Naive thymus-derived CD4-positive, alpha-beta T cell (primary cell): Measurements from ENCODE around the gene ASIC2. TPM values are rescaled to one million over a fixed set of nuclear protein-coding genes. Genes with fewer than 3 reads are reported as not detected.

Experiments used
- ATAC-seq: fragments of 150-1000 bp; cut with Tn5 transposase; 2 replicates; pipeline ENCODE4 v1.10.0; 2021; ENCODE audit warnings: mild to moderate bottlenecking, moderate library complexity
- CTCF ChIA-PET: fragments of 350-600 bp; sonication (Branson Sonifier 250); formaldehyde crosslinking; loops from one replicate; lab custom pipeline; 2021; ENCODE audit warnings: antibody characterized with exemption; lab: Charles Lee
- POLR2A ChIA-PET: fragments of 350-600 bp; sonication (Branson Sonifier 250); formaldehyde crosslinking; loops from one replicate; lab custom pipeline; 2021; ENCODE audit warnings: antibody characterized with exemption, inconsistent platforms; lab: Charles Lee
- DNase-seq, 9 donors: peaks; one replicate each; pipeline versions ENCODE4 v3.0.0 to v3.0.0-alpha.2; 2020 to 2022; ENCODE audit warnings: mixed read lengths in 1 of 9
- H3K27ac ChIP-seq: one replicate; pipeline ENCODE4 v1.7.0; 2013; ENCODE audit warnings: mild to moderate bottlenecking, low read depth, low read length, moderate library complexity
- H3K27me3 ChIP-seq, 2 donors: one replicate each; pipeline ENCODE4 v1.7.0; 2013; ENCODE audit warnings: low read length in 2 of 2, mild to moderate bottlenecking in 2 of 2, moderate library complexity in 2 of 2; ENCODE audit not compliant: control insufficient read depth in 2 of 2, insufficient read depth in 2 of 2
- H3K36me3 ChIP-seq, 3 experiments: 1 replicate in 2 of 3; 2 replicates in 1 of 3; pipeline ENCODE4 v1.7.0; 2013; ENCODE audit warnings: low read length in 3 of 3, mild to moderate bottlenecking in 3 of 3, moderate library complexity in 1 of 3; ENCODE audit not compliant: insufficient read depth in 3 of 3, control insufficient read depth in 2 of 3
- H3K4me1 ChIP-seq, 2 donors: one replicate each; pipeline ENCODE4 v1.7.0; 2013; ENCODE audit warnings: low read length in 2 of 2, mild to moderate bottlenecking in 2 of 2, moderate library complexity in 1 of 2; ENCODE audit not compliant: control insufficient read depth in 2 of 2, insufficient read depth in 2 of 2
- H3K4me3 ChIP-seq: 2 replicates; pipeline ENCODE4 v1.7.0; 2013; ENCODE audit warnings: mild to moderate bottlenecking, low read length
- H3K9me3 ChIP-seq, 3 experiments: 1 replicate in 2 of 3; 2 replicates in 1 of 3; pipeline ENCODE4 v1.7.0; 2013; ENCODE audit warnings: low read length in 3 of 3; ENCODE audit not compliant: control insufficient read depth in 2 of 3
- H3K27ac Mint-ChIP-seq, 9 donors: one replicate each; pipeline ENCODE4 v1.8.0; 2020 to 2022; ENCODE audit warnings: mixed read lengths in 9 of 9, mild to moderate bottlenecking in 8 of 9, moderate library complexity in 5 of 9, inconsistent platforms in 2 of 9
- H3K27me3 Mint-ChIP-seq, 5 donors: one replicate each; pipeline ENCODE4 v1.8.0; 2021 to 2022; ENCODE audit warnings: mixed read lengths in 5 of 5, mild to moderate bottlenecking in 1 of 5
- H3K36me3 Mint-ChIP-seq, 5 donors: one replicate each; pipeline ENCODE4 v1.8.0; 2020 to 2022; ENCODE audit warnings: mixed read lengths in 5 of 5, mild to moderate bottlenecking in 3 of 5, inconsistent platforms in 1 of 5
- H3K4me1 Mint-ChIP-seq, 7 donors: one replicate each; pipeline ENCODE4 v1.8.0; 2020 to 2022; ENCODE audit warnings: mixed read lengths in 7 of 7, mild to moderate bottlenecking in 3 of 7, inconsistent platforms in 1 of 7
- H3K4me3 Mint-ChIP-seq, 10 donors: one replicate each; pipeline ENCODE4 v1.8.0; 2020 to 2022; ENCODE audit warnings: mild to moderate bottlenecking in 10 of 10, mixed read lengths in 10 of 10, moderate library complexity in 6 of 10, inconsistent platforms in 2 of 10
- H3K9me3 Mint-ChIP-seq, 11 donors: one replicate each; pipeline ENCODE4 v1.8.0; 2020 to 2022; ENCODE audit warnings: mixed read lengths in 11 of 11, mild to moderate bottlenecking in 4 of 11, inconsistent platforms in 1 of 11, moderate library complexity in 1 of 11
- intact Hi-C, 2 donors: fragments of 100-400 bp; cut with micrococcal nuclease; formaldehyde crosslinking; loops; one replicate each; pipeline ENCODE4 v1.15.1; 2023
- polyA plus RNA-seq, 2 donors: library from polyadenylated mRNA; unstranded; fragments of 300-500 nt; fragmentation: Illumina TruSeq; gene quantifications; one replicate each; pipeline ENCODE4 v1.2.3, GENCODE V29; 2021
- total RNA-seq, 6 experiments: library from RNA in 5 of 6; stranded (reverse) in 5 of 6; gene quantifications; 1 replicate in 5 of 6; 2 replicates in 1 of 6; pipeline ENCODE4 v1.2.3 and lab custom pipeline; 2021 to 2026

The ASIC2 gene
- total and polyA plus RNA-seq, 7 experiments from 2014 or later = not detected

DNA sequence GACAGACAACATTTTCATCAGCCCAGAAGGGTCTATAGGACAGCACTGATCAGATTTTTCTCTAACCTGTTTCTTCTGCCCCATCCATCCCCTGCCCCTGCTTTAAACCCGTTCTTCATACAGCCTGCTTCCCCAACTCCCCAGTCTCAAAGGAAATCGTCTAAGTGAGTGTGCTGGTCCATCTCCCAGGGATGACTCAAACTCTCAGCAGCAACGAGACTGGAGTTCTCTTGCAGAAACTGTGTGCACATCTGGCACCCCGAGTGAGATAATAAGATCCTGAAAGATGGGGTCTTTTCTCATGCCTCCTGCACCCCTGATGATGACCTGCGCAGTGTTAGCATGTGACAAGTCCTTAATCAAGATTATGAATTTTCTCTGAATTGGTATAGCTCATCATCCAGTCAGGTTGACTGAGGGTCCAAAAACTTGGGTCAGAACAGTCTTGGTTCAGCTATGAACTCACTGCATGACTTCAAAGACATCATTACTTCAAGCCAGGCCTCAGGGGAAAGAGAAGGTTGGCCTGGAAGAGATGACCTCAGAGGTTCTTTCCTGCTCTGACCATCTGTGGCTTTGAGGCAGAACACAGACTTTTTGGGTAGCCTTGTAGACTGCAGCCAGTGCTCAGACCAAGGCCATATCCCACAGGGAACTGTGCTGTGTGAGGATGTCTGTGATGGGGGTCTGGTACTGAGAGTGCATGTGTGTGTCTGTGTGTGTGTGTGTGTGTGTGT is 183.6 kb downstream of the ASIC2 start:
- Histone ChIP-seq H3K36me3 (no peaks in the 10 kb centered on the region), H3K4me1 (no peaks in the 10 kb centered on the region), H3K4me3 (no peak overlapping the region), H3K27ac (no peak overlapping the region), H3K27me3 (no peaks in the 10 kb centered on the region), H3K9me3 (no peaks in the 10 kb centered on the region)
- POLR2A ChIA-PET = no interaction called here
- CTCF ChIA-PET = no interaction called here
- DNase-seq (no peak), ATAC-seq (no peak)
- Mint-ChIP-seq H3K27me3 (peaks cover 0 to 45% (median 33%) of the 10 kb centered on the region in 5 donors), H3K36me3 (no peaks in the 10 kb centered on the region), H3K27ac (no peak overlapping the region), H3K9me3 (peaks cover 0 to 16% (median 3%) of the 10 kb centered on the region in 11 donors), H3K4me3 (no peak overlapping the region), H3K4me1 (no peaks in the 10 kb centered on the region)
- intact Hi-C loops = no loop called here

DNA sequence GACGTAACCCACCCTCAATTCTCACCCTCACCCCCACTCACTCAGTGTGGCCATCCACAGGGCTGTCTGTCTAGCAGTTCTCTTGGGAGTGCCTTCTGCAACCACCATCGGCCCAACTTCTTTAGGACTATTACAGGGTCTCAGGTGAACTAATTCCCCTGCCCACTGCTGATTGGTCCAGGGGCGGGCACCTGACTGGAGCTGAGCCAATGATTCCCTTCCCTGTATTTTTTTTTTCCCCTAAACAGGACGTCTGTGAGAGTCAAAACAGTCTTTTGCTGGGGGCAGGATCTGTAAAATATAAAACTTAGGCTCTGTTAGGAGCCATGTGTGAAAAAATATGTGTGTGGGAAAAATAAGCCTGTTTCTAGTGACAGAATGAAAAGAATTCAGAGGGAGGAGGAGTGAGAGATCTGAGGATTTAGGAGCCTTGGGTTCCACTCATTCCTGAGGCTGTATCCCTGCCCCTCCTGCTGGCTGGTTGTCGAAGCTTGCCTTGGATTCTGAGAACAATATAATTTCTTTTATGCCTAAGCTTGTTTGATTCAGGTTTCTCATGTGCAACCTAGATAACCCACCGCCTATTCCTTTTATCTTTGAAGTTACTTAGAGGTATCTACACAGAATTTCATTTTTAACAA is 186.4 kb downstream of the ASIC2 start:
- Histone ChIP-seq H3K9me3 (no peaks in the 10 kb centered on the region), H3K36me3 (no peaks in the 10 kb centered on the region), H3K27me3 (no peaks in the 10 kb centered on the region), H3K27ac (no peak overlapping the region), H3K4me1 (no peaks in the 10 kb centered on the region), H3K4me3 (no peak overlapping the region)
- ChIA-PET POLR2A (no interaction called here), CTCF (no interaction called here)
- ATAC-seq (no peak), DNase-seq (no peak)
- Mint-ChIP-seq H3K9me3 (peaks cover 0 to 16% (median 3%) of the 10 kb centered on the region in 11 donors), H3K4me3 (no peak overlapping the region), H3K36me3 (no peaks in the 10 kb centered on the region), H3K27me3 (peaks cover 0 to 27% (median 17%) of the 10 kb centered on the region in 5 donors), H3K4me1 (no peaks in the 10 kb centered on the region), H3K27ac (no peak overlapping the region)
- intact Hi-C loops = no loop called here

DNA sequence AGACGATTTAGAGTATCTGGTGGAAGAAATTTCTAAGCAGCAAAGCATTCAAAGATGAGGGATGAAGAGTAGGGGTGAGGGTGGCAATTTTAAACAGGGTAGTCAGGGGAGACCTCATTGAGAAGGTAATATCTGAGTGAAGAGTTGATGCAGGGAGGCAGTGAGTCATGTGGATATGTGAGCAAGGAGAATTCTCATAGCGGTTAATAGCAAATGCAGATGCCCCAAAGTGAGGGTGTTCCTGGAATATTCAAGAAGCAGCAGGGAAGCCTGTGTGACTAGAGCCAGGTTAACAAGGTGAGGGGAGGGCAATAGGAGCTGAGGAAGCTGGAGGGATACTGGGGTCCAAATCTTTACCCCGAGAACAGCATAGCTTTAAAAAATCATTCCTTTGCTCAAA is 187.2 kb downstream of the ASIC2 start:
- no peak for DNase-seq

DNA sequence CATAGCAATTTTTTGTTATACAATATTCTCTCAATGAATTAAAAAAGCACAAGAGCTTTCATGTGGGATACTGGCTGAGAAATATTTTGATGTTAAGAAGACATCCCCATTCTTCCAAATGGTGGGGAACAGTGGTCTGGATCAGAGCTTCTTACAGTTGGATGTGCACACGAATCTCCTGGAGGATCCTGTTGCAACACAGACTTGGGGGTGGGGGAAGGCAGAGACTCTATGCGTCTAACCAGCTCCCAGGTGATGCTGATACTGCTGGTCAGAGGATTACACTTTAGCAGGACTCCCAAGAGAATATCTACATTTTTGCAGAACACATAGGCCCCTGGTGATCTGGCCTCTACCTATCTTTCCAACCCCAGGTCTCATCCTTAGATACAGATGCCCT is 193.2 kb downstream of the ASIC2 start:
- ChIA-PET CTCF (no interaction called here), POLR2A (no interaction called here)
- no peak overlapping the region for H3K4me3 Mint-ChIP-seq
- H3K27ac ChIP-seq = no peak overlapping the region
- H3K36me3 ChIP-seq = no peaks in the 10 kb centered on the region
- H3K9me3 ChIP-seq = no peaks in the 10 kb centered on the region
- peaks cover 0 to 5% (median 0%) of the 10 kb centered on the region in 11 donors for H3K9me3 Mint-ChIP-seq
- intact Hi-C loops = no loop called here
- no peaks in the 10 kb centered on the region for H3K27me3 ChIP-seq
- H3K4me1 Mint-ChIP-seq = peaks cover 0 to 2% (median 0%) of the 10 kb centered on the region in 7 donors
- no peak overlapping the region for H3K4me3 ChIP-seq
- ATAC-seq (no peak), DNase-seq (no peak)
- H3K36me3 Mint-ChIP-seq = no peaks in the 10 kb centered on the region
- no peak overlapping the region for H3K27ac Mint-ChIP-seq
- no peaks in the 10 kb centered on the region for H3K4me1 ChIP-seq
- peaks cover 0 to 19% (median 10%) of the 10 kb centered on the region in 5 donors for H3K27me3 Mint-ChIP-seq

More for the DNA sequence above, 187.2 kb downstream of the ASIC2 start:
- H3K9me3 ChIP-seq = no peaks in the 10 kb centered on the region
- Mint-ChIP-seq H3K9me3 (peaks cover 0 to 16% (median 3%) of the 10 kb centered on the region in 11 donors), H3K27ac (no peak overlapping the region), H3K4me3 (no peak overlapping the region), H3K4me1 (no peaks in the 10 kb centered on the region), H3K27me3 (peaks cover 0 to 22% (median 9%) of the 10 kb centered on the region in 5 donors), H3K36me3 (no peaks in the 10 kb centered on the region)
- H3K27me3 ChIP-seq = no peaks in the 10 kb centered on the region
- no peak overlapping the region for H3K4me3 ChIP-seq
- ChIA-PET POLR2A (no interaction called here), CTCF (no interaction called here)
- intact Hi-C loops = no loop called here
- no peak overlapping the region for H3K27ac ChIP-seq
- no peak for ATAC-seq
- no peaks in the 10 kb centered on the region for H3K36me3 ChIP-seq
- H3K4me1 ChIP-seq = no peaks in the 10 kb centered on the region

GRCh38 chr17:33099252-33099651 is 193.8 kb downstream of the ASIC2 start:
- no peaks in the 10 kb centered on the region for H3K36me3 Mint-ChIP-seq
- no peak overlapping the region for H3K27ac Mint-ChIP-seq
- H3K9me3 Mint-ChIP-seq = peaks cover 0 to 1% (median 0%) of the 10 kb centered on the region in 11 donors
- CTCF ChIA-PET = no interaction called here
- intact Hi-C loops = no loop called here
- no peaks in the 10 kb centered on the region for H3K27me3 ChIP-seq
- H3K4me1 Mint-ChIP-seq = peaks cover 0 to 2% (median 0%) of the 10 kb centered on the region in 7 donors
- H3K4me1 ChIP-seq = no peaks in the 10 kb centered on the region
- no peaks in the 10 kb centered on the region for H3K9me3 ChIP-seq
- no peak overlapping the region for H3K4me3 Mint-ChIP-seq
- peaks cover 0 to 21% (median 16%) of the 10 kb centered on the region in 5 donors for H3K27me3 Mint-ChIP-seq
- DNase-seq = no peak
- no peaks in the 10 kb centered on the region for H3K36me3 ChIP-seq
- H3K27ac ChIP-seq = no peak overlapping the region
- H3K4me3 ChIP-seq = no peak overlapping the region
- POLR2A ChIA-PET = no interaction called here
- no peak for ATAC-seq

DNA sequence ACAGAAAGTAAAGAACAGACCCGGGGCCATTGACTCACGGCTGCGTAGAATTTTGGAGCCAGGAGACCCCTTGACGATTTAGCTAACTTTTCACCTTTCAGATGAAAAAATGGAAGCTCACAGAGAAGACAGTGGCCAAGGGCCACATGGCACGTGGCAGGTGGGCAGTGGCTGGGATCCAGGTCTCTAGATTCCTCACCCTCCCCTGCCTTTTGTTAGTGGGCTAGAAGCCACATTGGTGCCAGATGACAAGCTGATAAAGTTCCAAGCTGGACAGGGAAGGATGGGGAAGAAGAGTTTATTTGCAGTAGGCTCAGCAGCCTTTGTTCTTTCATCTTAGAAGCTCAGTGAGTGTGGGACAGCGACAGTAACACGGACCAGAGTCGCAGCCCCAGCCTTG is 195.7 kb downstream of the ASIC2 start:
- ATAC-seq (no peak), DNase-seq (no peak)
- Histone ChIP-seq H3K4me3 (no peak overlapping the region), H3K27ac (no peak overlapping the region), H3K36me3 (no peaks in the 10 kb centered on the region), H3K4me1 (no peaks in the 10 kb centered on the region), H3K27me3 (no peaks in the 10 kb centered on the region), H3K9me3 (no peaks in the 10 kb centered on the region)
- Mint-ChIP-seq H3K4me3 (no peak overlapping the region), H3K4me1 (peaks cover 0 to 2% (median 0%) of the 10 kb centered on the region in 7 donors), H3K27me3 (peaks cover 4 to 26% (median 21%) of the 10 kb centered on the region in 5 donors), H3K9me3 (no peaks in the 10 kb centered on the region), H3K36me3 (peaks cover 0 to 4% (median 0%) of the 10 kb centered on the region in 5 donors), H3K27ac (no peak overlapping the region)
- intact Hi-C loops = no loop called here
- CTCF ChIA-PET = no interaction called here
- POLR2A ChIA-PET = no interaction called here
